ENCODE results near the gene TBC1D22A.
"Not testable (repeated sequence)": the region's sequence is repeated elsewhere in the genome, so short reads cannot be mapped to it uniquely, and the experiment has no call there.

TBC1D22A gene

DNA sequence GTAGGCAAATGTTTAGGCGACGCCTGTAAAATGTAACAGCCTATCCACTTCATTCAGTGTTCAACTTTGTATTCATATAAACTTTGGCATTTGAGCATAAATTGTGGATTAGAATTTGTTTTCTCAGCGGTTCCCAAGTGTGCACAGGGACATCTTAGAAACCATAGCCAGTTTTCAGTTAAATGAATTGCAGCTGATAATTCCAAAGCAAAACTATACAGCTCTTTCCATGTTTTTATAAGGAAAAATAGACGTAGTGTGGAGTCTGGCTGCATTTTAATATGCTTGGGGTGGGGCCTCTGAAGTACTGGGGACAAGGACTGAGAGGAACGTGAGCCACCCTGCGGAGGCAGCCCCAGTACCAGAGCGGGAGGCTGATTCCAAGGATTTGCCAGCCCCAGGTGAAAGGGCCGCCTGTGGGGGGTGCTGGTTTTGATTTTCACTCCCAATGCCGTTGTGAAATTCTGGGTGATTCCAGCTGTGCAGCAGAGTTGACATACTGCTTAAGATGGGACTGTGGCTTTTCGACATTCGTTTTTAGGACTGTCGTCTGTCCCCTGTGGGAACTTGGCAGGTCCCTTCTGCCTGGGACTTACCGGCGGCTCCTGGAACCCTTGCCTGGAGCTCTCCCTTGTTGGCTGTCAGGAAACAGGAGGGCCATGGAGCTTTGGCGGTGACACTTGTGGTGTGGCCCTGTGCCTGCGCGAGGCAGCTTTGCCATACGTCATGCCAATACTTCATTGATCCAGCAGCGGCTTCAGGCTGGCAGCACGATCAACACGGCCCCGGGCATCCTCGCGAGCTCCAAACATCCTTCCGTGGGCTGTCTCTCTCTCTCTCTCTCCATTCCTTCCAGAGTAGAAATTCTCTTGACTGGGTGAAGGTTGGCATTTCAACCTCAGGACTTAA lies 370.9 kb downstream of the TBC1D22A start:
- no peak for DNase-seq

DNA sequence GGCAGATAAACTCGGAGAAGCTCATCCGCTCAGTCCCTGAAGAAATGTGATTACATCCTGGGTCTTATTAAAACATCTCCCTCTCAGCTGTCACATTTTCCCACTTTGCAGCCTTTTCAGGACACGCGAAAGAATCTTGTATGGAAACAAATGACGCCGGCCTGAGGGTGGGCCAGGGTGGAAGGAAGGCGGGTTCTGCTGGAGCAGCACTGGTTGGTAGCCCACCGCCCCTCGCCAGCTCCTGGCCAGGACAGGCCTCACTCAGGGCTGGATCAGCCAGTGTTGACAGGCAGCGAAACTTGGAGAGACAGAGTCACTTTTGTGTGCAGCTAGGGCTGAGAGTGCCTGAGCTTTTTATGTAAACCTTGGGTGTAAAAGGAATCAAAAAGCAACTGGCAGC lies 371.8 kb downstream of the TBC1D22A start:
- DNase-seq: no peak

DNA sequence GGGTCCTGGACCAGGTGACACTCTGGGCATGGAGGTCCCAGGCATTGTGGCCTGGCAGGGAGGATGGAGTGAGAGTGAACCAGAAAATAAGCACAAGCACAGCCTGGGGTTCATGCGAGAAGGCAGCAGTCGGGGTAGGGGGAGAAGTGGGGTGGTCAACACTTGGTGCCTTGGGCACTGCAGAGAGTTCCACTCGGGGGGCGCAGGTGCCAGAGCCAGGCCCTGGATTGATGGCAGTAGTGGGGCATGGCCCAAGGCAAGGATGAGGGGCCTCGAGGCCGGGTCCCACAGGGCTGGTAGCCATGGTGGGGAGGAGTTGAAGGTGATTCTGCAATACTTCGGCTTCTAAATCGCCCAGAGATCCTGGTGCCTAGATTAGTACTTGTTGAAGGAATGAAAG lies 372.9 kb downstream of the TBC1D22A start:
- no peak for DNase-seq

DNA sequence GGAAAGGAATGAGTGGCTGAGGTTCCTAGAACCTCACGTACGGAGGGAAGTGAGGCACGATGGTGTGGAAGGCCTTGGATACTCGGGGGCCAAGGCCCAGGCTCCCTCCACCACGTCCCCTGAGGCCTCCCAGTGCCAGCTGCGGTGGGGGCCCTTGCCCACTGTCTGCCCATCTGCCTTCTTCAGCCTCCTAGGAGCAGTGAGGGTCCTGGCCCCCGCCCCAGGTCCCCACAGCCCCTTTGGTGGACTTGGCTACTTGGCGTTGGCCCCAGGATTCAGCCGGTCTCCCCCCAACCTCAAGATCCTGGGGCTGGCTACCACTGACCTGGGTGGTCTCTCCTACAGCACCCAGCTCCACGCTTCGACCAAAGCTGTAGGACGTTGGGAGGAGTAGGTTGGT lies 373.6 kb downstream of the TBC1D22A start:
- DNase-seq: no peak

DNA sequence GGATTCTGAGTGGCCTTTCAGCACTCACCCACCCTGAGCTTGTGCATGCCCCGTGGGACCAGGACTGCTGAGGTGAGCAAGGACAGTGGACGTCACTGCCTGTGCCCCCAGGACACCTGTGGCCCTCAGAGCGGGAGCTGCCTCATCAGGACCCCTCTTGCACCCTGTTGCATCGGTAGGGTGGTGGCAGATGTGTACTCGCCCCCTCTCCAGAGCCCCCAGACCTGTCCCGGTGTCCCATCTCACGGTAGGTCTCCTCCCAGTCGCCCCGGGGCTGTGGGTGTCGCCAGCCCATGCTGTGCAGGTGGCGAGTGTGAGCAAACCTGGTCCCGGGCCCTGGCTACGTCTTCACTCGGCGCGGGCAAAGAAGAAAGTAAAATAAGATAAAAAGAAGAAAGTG lies 374.2 kb downstream of the TBC1D22A start:
- DNase-seq: no peak

DNA sequence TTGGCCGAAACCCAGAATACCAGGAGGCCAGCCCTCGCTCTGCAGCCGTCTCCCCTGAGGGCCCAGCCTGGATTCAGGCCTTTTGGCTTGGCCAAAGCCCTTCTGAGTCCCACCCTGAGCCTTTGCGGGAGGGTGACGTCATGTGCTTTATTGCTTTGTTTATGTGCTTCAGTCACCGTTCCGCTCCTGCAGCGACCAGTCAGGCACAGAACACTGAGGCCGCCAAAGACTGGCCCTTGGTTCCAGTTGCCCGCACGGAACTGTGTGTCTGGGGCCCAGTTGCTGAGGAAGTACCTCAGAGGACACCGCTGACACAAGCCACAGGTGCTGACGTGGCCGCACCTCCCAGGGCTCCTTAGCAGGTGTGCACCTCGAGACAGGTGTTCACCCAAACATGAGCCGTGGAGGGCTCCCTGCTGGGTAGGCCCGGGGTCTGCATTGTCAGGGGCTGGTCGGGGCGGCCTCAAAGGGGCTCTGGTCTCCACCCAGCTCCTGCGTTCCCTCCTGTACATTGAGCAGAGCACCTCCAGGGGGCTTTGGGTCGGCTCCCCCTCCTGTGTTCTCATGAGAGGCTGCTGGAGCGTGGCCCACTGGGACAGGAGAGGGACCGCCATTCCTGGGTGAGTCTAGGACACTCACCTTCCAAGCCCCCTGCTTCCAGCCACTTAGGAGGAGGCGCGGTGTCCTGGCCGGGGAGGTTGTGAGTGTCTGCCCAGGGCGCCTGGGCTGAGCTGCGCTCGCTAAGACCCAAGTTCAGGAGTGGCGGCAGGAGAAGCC lies 376.8 kb downstream of the TBC1D22A start:
- DNase-seq: no peak

DNA sequence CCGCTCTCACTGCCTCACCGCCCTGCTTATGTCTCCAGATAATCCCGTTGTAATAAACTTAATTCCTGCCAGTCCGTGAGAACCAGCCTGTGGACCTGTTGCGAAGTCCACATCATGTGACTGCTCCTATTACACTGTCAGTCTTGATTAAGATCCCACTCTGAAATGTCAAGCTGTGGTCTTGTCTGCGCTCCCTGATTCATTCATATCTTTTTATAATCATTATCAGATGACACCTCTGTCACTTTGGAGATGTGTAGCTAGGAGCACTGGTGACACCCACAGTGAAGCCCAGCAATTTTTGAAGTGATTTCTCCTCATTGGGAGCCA lies 377.3 kb downstream of the TBC1D22A start:
- no peak for DNase-seq

DNA sequence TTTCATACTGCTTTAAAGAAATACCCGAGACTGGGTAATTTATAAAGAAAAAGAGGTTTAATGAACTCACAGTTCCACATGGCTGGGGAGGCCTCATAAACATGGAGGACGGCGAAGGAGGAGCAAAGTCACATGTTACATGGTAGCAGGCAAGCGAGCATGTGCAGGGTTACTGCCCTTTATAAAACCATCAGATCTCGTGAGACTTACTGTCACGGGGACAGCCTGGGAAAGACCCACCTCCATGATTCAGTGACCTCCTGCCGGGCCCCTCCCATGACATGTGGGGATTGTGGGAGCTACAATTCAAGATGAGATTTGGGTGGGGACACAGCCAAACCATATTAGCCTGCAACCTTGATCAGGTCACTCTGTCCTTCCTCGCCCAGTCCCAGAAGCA lies 378.5 kb downstream of the TBC1D22A start:
- DNase-seq: not testable (repeated sequence)

DNA sequence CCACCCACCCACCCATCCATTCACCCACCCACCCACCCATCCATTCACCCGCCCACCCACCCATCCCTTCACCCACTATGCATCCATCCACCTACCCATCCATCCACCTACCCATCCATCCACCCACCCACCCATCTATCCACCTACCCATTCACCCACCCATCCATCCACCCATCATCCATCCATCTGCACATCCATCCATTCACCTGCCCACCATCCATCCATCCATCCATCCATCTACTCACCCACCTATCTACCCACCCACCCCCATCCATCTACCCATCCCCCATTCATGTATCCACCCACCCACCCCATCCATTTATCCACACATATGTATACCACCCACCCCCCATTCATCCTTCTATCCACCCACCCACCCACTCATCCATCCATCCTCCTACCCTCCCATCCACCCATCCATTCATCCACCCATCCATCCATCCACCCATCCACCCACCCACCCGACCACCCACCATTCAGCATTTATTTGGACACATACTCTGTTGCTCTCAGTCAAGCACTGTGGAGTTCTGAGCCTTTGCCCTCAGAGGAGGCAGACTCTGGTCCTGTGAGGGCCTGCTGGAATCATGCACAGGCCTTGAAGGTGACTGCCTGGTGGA lies 380.1 kb downstream of the TBC1D22A start:
- no peak for DNase-seq

DNA sequence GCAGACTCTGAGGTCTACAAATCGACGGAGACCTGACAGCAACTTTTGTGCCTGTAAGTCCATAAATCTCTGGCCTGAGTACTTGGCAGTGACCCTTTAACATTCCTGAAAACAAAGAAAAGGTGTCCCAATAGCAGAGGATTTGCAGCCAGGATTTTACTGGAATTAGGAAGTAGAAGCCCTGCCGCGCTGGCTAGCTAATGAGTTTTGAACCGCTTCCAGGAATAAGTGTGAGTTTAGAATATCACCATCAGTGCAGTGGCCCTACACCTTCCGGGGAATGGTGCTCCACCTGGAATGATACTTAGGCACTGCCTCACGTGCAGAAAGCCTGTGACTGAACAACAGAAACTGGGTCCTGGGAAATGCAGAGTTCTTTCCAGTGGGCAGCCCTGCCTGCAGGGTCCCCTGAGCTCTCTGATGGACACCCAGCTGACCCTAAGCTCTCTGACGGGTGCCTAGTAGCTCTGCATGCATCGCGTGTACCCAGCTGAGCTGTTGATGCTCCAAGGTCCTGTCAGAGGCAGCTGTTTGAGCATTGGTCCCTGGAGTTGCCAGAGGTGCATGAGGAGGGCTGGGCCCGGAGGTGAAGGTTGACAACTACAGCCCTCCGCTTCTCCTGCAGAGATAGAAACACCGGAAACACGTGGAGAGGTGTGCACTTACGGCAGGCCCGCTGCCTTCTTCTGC lies 380.9 kb downstream of the TBC1D22A start:
- DNase-seq: no peak

DNA sequence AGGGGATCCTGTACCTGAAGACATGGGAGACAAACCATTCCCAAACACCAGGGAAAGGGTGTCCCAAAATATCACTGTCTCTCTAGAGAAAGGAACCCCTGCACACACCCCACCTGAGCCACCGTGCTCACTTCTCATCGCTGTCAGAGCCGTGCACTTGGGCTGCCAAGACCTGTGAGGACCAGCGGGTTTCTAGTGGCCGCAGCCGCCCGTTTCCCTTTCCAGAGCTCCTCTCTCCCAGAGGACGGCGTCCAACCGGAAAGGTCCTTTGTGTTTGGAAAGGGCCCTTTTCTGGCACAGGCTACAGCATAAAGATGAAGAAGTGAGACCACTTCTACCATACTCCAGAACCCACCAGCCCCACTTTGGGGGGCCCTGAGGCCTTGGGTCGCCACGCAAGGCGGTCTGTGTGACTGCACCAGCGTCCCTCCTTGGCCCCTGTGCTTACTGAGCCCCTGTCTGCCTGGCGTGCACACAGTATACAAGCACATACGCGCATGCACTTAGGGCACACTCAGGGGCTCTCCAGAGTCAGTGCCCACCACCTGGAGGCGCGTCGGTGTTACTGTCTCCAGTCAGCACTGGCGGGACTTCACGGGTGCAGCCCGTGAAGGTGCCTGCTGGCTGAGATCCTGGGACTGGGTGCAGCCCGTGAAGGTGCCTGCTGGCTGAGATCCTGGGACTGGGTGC lies 381.8 kb downstream of the TBC1D22A start:
- no peak for DNase-seq

DNA sequence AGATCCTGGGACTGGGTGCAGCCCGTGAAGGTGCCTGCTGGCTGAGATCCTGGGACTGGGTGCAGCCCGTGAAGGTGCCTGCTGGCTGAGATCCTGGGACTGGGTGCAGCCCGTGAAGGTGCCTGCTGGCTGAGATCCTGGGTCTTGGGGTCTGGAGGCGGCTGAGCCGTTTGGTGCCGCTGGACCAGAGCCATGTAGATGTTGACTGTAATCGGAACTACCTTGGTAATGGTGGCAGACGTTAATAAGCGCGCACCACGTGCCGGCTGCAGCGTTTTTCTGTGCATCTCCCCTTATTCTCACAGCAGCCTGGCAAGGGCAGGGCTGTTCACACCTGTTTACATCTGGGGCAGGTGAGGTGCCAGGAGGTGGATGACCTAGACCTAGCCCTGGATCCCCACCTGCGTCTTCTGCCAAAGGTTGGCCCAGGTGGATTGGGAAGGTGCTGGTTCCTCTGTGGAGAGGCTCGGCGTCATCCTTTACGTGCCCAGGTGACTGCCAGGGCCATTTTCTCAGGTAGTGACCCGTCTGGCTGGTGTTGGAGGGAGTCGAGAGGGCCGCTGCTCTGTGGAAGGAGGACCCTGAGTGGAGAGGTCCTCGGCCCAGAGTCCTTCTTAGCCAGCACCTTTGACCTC lies 382.5 kb downstream of the TBC1D22A start:
- DNase-seq: no peak

DNA sequence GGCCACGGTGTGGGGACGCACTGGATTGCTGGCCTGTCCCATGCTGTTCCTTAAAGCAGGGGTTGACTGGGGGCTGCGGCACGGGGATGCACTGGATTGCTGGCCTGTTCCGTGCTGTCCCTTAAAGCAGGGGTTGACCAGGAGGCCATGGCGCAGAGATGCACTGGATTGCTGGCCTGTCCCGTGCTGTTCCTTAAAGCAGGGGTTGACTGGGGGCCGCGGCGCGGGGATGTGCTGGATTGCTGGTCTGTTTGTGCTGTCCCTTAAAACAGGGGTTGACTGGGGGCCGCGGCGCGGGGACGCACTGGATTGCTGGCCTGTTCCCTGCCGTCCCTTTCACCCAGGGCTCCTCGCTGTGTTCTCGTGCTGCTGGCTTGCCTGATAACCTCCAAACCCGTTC lies 383.4 kb downstream of the TBC1D22A start:
- DNase-seq: no peak

DNA sequence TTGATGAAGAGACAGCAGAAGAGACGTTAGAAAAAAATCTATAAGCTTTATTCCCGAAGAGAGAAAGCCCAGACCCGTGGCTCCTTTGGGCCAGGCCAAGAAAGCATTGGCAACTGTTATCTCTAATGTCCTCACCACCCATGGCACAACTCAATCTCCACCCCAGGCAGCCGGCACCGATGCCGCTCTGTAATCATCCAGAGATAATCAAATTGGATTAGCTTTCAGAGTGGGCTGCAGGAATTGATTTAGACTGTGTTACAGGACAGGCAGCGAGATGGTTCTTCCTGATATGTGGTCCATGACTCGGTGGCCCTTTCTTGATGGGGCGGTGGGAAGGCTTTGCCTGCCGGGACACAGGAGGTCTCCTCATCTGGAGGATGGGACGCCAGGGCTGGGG lies 383.9 kb downstream of the TBC1D22A start:
- DNase-seq: no peak

DNA sequence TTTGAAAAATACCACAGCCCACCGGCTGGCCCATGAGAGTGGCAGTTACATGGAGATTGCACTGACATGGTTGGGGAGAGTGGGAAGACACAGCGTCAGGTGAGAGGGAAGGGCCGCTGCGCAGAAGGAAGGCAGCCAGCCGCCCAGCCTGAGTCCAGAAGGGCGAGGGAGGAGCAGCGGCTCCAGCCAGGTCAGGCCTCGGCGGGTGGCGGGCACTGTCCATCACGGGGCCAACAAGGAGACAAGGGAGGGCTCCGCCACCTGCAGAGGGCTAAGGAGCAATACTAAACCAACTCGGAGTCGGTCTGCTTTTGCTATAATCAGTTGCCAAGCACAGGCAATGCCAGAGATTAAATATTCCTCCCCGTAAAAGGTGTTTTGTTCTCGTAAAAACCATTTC lies 384.5 kb downstream of the TBC1D22A start:
- no peak for DNase-seq

DNA sequence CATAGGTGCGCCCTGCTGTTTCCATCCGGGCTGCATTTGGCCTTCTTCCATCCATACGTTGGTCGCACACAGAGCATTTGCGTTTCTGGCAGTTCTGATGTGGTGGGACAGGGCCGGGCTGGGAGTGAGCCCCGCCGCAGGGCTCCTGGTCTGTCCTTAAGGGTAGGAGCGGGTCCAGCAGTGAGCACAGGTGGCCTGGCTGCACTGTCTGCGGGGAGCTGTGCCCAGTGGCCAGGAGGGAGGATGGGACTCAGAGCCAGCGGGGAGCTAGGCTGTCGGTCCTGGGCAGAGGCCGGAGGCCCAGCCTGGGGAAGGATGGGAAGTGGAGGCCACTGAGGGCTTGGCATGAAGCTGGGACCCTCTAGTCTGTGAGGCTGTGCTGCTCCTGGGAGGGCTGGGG lies 385.1 kb downstream of the TBC1D22A start:
- no peak for DNase-seq

DNA sequence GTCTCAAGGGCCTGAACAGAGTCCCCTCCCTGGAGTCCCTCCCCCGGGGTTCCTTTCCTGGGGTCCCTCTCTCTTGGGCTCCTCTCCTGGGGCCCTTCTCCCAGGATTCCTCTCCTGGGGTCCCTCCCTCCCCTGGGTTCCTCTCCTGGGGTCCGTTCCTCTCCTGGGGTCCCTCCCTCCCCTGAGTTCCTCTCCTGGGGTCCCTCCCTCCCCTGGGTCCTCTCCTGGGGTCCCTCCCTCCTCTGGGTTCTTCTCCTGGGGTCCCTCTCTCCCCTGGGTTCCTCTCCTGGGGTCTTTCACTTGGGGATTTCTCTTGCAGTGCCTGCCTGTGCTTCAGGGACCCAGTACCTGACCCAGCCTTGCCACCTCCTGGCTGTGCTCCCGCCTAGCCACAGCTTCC lies 386.1 kb downstream of the TBC1D22A start:
- DNase-seq: no peak

DNA sequence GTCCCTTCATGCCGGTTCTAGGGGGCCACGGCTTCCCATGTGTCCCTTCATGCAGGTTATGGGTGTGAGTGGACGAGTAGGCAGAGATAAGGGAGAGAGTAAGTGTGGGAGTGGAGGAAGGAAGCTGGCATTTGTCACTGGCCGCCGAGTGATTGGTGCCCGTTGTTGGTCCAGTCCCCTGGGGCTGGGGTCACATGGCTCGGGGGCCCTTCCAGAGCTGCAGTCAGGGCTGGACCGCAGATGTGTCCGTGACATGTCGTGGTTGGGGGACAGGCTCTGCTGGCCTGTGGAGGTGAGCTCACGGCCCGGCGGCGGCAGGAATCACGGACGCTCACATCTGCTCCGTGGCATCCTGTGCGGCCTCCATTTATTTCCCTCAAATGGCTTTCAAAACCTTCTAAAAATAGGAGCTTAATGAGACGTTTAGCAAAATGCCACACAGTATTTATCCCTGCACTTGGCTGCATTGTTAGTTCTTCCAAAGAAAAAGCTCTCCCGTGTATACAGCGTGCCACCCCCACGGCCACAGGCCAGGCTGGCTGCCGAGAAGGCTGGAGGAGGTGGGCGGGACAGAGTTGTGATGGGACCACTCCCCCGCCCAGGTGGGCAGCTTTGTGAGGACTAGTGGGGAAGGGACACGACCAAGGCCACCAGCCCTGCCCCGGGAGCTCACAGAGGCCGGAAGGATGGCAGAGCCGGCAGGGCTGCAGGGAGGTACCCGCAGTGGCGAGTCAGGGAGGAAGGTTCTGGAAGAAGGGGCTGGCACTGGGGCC lies 386.7 kb downstream of the TBC1D22A start:
- DNase-seq: no peak

DNA sequence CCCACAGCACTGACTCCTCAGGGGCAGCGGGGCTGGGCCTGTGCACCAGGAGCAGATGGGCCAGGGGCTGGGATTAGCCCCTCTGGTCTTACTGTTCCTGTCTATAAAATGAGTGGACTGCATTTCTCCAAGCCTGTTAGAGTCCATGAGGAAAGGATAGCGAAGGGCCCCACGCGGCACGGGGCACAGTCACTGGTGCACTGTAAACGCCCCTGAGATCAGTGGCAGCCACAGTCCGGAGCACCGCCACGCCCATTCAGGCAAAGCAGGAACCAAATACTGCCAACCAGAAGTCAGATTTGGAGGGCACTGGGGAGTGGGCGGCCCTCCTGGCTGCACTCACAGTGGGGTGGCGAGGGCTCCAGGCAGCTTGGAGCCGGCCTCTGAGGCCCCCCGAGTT lies 387.5 kb downstream of the TBC1D22A start:
- DNase-seq: no peak

DNA sequence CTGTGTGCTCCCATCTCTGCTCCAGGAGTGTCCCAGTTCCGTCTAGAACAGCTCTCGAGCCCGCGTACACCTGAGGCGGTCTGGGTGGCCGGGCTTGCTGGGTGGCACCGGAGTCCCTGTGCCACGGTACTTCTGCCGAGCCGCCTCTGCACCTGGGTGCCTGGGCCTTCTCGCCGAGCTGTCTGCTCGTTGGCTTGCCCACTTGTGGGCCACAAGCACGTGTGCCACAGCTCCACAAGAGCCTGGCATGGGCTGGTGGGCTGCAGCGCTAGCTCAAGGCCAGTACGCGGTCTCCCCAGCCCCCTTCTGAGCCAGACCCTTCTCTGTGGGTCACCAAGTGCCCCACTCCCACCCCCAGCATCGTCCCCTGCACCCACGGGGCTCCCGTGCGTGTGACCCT lies 388.0 kb downstream of the TBC1D22A start:
- DNase-seq: no peak

DNA sequence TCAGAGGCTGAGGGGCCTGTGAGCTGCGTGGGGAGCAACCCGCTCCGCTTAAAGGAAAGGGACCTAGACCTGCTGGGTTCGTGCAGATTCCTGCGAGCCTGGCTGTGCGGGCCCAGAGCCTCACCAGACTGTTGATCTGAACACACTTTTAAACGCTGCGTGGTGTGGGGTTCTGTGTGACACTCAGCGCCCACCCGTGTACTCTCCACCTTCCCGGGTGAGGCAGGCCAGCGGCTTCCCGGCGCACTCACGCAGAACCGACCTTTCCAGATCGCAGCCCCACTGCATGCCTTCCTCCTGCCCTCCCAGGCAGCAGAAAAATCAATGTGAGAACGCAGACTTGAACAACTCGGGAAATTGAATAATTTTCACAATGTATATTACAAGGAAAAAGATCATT lies 388.6 kb downstream of the TBC1D22A start:
- no peak for DNase-seq
